GM21360 (cell line): ENCODE results near the gene TMEM253.

Experiments used
- ATAC-seq: cut with Tn5 transposase; IDR thresholded peaks from one replicate; pipeline ENCODE4 v1.9.1; 2021; ENCODE audit warnings: mild to moderate bottlenecking, moderate library complexity; ENCODE audit not compliant: unreplicated experiment

TMEM253 gene

GRCh38 chr14:21100931-21101330 is at the start of gene TMEM253:
Gene TMEM253, plus strand, starts transcription at chr14:21101066. Its CDS starts 278 bp downstream, at chr14:21101344.
- no peak for ATAC-seq

GRCh38 chr14:21053184-21054122 is 47.4 kb upstream of the TMEM253 start:
- ATAC-seq = no peak

- ATAC-seq = no peak
Measured at GRCh38 chr14:21054123-21054767, 46.6 kb upstream of the TMEM253 start.

- ATAC-seq = no peak
Measured at GRCh38 chr14:21054768-21055145, 46.1 kb upstream of the TMEM253 start.

- no peak for ATAC-seq
Measured at GRCh38 chr14:21055432-21056117, 45.3 kb upstream of the TMEM253 start.

- no peak for ATAC-seq
Measured at GRCh38 chr14:21056520-21057163, 44.2 kb upstream of the TMEM253 start.

- ATAC-seq = no peak
Measured at GRCh38 chr14:21057803-21058675, 42.8 kb upstream of the TMEM253 start, which contains the start of gene RNASE8. Gene RNASE8, plus strand, starts transcription at chr14:21057822. Its CDS starts 71 bp downstream, at chr14:21057893.

- ATAC-seq = no peak
Measured at GRCh38 chr14:21058903-21059302, 42.0 kb upstream of the TMEM253 start.

GRCh38 chr14:21059842-21060613 is 40.8 kb upstream of the TMEM253 start:
- no peak for ATAC-seq

GRCh38 chr14:21060614-21061346 is 40.1 kb upstream of the TMEM253 start:
- no peak for ATAC-seq

GRCh38 chr14:21061347-21061668 is 39.6 kb upstream of the TMEM253 start:
- no peak for ATAC-seq

GRCh38 chr14:21063479-21063878 is 37.4 kb upstream of the TMEM253 start:
- ATAC-seq = no peak

- no peak for ATAC-seq
Measured at GRCh38 chr14:21066882-21067502, 33.9 kb upstream of the TMEM253 start.

- no peak for ATAC-seq
Measured at GRCh38 chr14:21068521-21069387, 32.1 kb upstream of the TMEM253 start.

GRCh38 chr14:21069388-21070082 is 31.3 kb upstream of the TMEM253 start:
- ATAC-seq = no peak

- ATAC-seq = no peak
Measured at GRCh38 chr14:21070083-21070609, 30.7 kb upstream of the TMEM253 start, which contains the start of gene ARHGEF40. Gene ARHGEF40, plus strand, starts transcription at chr14:21070304. Its CDS starts 93 bp downstream, at chr14:21070397.
